Right cardiac atrium (tissue), 5 donors: ENCODE results near the gene ZDBF2. TPM values are rescaled to one million over a fixed set of nuclear protein-coding genes. Genes with fewer than 3 reads are reported as not detected.

Experiments used
- ATAC-seq, 2 donors: fragments of 200-7000 bp; cut with Tn5 transposase; one replicate each; pipeline versions ENCODE4 v1.8.0 to v1.9.1; 2020; ENCODE audit warnings: moderate library complexity in 2 of 2, mild to moderate bottlenecking in 1 of 2
- DNase-seq, 3 donors: peaks; one replicate each; pipeline ENCODE4 v3.0.0-alpha.2; 2020
- H3K27ac ChIP-seq: one replicate; pipeline ENCODE4 v1.5.1; 2013; ENCODE audit warnings: mild to moderate bottlenecking, low read length, control low read depth, moderate library complexity
- H3K27me3 ChIP-seq: one replicate; pipeline ENCODE4 v1.6.1; 2013; ENCODE audit not compliant: control insufficient read depth, insufficient read depth
- H3K4me1 ChIP-seq: one replicate; pipeline ENCODE4 v1.6.1; 2013; ENCODE audit warnings: low read length; ENCODE audit not compliant: control insufficient read depth, insufficient read depth
- H3K4me3 ChIP-seq: one replicate; pipeline ENCODE4 v1.5.1; 2013; ENCODE audit warnings: low read length, control low read depth
- H3K9me3 ChIP-seq: one replicate; pipeline ENCODE4 v1.6.1; 2013; ENCODE audit warnings: low read length; ENCODE audit not compliant: control insufficient read depth
- WGBS: extraction: QIAGEN DNeasy Blood & Tissue Kit; methylation state at CpG from one replicate; pipeline ENCODE4 v1.1.7; 2013; 5-methylcytosine and 5-hydroxymethylcytosine counted together
- intact Hi-C, 4 donors: fragments of 100-400 bp; cut with DNase I; formaldehyde crosslinking; loops; one replicate each; pipeline versions ENCODE4 v1.11.0 to v1.14.0; 2022 to 2023
- polyA plus RNA-seq: library from polyadenylated mRNA; stranded (reverse); fragments of 200-250 nt; gene quantifications from one replicate; pipeline ENCODE4 v1.2.3, GENCODE V29; 2013
- total RNA-seq, 4 donors: library from RNA; stranded (reverse); fragmentation: NEBNext Ultra II Directional; extraction: Animal tissue kit (Norgen Biotek cat#: 25700); gene quantifications; one replicate each; pipeline ENCODE4 v1.2.1, GENCODE V29; 2021
- donor health status: healthy with polysubstance abuse.
- donor health status: DM: no; HTN: yes; CAD: no.
- donor health status: DM: no; HTN: no; CAD: no.
- donor health status: DM: no; HTN: yes; CAD: no; lungs with severe emphysema.
- donor health status: DM: yes; HTN: yes; CAD: no.

ZDBF2 gene
- total and polyA plus RNA-seq, 5 donors = 1.9 to 16.2 (median 11.2) TPM

DNA sequence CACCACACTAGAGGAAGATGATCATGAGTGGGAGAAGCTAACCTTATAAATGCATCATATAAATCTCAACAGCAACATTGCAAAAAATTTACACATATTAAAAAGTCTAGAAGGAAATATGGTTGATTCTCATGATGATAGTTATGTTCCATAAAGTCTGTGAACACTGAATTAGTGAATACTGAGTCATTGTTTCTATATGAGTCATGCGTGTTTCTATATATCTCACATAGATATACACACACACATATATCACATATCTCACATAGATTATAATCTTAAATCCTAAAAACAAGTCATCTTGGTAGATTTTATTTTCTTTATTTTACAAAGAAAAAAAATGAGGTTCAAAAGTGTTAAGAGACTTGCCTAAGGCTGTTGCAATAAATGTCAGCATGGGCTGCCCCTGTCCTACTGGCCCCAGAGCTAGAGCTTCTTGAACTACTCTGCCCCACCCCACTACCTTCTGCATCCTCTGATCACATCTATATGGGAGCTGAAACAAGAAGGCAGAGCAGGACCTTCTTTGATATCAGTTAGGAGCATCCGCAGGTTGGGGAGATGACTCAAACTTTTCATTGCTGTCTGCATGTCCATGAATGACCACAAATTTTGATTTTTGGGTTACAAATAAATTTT lies 87.1 kb downstream of the ZDBF2 start:
- WGBS = 93% methylated on average over 2 of the region's 2 CpGs
- no peak for ATAC-seq
- intact Hi-C loops = no loop called here

More for the DNA sequence above, 87.1 kb downstream of the ZDBF2 start:
- no peak overlapping the region for H3K27ac ChIP-seq
- H3K27me3 ChIP-seq = no peaks in the 10 kb centered on the region
- no peaks in the 10 kb centered on the region for H3K4me1 ChIP-seq
- no peak for DNase-seq
- H3K4me3 ChIP-seq = no peak overlapping the region
- no peaks in the 10 kb centered on the region for H3K9me3 ChIP-seq

Other genes with a start within 250 kb of the ZDBF2 start
- gene INO80D, start 188.5 kb upstream of the ZDBF2 start, total RNA-seq = 10 to 100 TPM; 12.2 to 16.4 (median 14.5) TPM
- 2.7 TPM for gene INO80D, start 188.5 kb upstream of the ZDBF2 start, polyA plus RNA-seq
- 100 to 1,000 TPM; 250 to 299 (median 253) TPM for gene NDUFS1, start 115.2 kb upstream of the ZDBF2 start, total RNA-seq
- 132 TPM for gene NDUFS1, start 115.2 kb upstream of the ZDBF2 start, polyA plus RNA-seq
- 100 to 1,000 TPM; 258 to 346 (median 302) TPM for gene EEF1B2, start 114.8 kb upstream of the ZDBF2 start, total RNA-seq
- 283 TPM for gene EEF1B2, start 114.8 kb upstream of the ZDBF2 start, polyA plus RNA-seq
- gene ADAM23, start 168.9 kb downstream of the ZDBF2 start, total RNA-seq = 10 to 100 TPM; 34.9 to 56.0 (median 42.2) TPM
- gene ADAM23, start 168.9 kb downstream of the ZDBF2 start, polyA plus RNA-seq = 17.0 TPM